Adrenal gland (tissue), 5 donors: Measurements from ENCODE around the gene ATXN7.

Source experiments
- CTCF ChIP-seq, 6 experiments: fragments of 450-650 bp in 4 of 6; fragments of 200-600 bp in 2 of 6; sonication (generic) in 1 of 6; IDR thresholded peaks; 1 replicate in 5 of 6; 2 replicates in 1 of 6; pipeline versions ENCODE4 v1.5.1 to v1.8.0; 2016 to 2021; ENCODE audit warnings: antibody characterized with exemption in 6 of 6, mild to moderate bottlenecking in 2 of 6, moderate library complexity in 1 of 6
- POLR2A ChIP-seq, 2 donors: fragments of 450-650 bp; IDR thresholded peaks; one replicate each; pipeline ENCODE4 v1.6.1; 2017; ENCODE audit warnings: antibody characterized with exemption in 2 of 2, mild to moderate bottlenecking in 2 of 2, moderate library complexity in 1 of 2
- donor health status: DM: no; HTN: no; CAD: no.

DNA sequence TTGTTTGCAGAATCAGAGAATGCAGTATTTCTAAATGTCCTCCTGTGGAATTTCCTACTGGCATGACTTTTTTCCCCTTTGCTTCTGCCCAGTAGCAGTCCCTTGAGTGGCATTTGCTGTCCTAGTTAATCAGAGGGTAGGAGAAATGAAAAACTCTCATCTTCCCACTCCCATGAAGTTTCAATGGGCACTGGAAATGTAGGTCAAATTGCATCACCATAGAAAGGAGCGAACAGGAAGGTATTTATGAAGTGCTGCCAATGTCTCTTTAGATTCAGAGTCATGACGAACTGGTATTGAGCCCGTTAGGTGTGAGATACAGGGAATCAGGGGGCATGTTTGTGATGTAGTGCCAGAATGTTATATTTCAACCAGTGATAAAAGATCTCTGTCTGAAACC, 23.2 kb downstream of the ATXN7 start:
- TF ChIP-seq POLR2A (IDR thresholded peaks at IDR 0.05) (no peak), CTCF (IDR thresholded peaks at IDR 0.05) (no peak)
